ENCODE measurements around the gene SGCA.

Gene SGCA

DNA sequence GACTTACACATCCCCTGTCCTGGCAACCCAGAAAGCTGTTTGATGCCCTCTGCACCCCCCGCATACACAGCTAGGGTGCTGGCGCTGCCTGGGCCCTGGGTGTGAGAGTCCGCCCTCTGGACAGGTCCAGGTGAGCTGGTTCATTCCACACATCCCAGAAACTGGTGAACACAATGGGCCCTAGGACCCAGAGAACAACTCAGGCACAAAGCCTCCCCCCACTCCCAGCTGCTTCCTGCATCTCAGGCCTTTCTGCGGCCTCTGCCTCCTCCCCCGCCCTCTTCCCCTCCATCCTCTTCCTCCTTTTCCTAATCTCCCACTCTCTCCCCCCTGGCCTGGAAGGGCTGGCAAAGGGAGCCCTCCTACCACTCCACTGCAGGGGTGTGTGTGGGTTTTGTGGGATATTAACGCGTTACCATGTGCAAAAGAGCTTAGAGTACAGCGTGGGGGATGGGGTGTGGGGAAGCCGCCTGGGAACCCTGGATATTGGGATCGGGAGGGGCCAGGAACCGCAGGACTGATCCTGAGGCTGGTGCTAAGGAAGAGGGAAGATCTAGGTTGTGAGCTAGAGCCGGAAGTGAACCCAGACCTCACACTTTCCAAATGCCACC is 13.8 kb upstream of the SGCA start (continued):
- TF ChIP-seq ZBTB21 (tag by site-specific recombination; IDR thresholded peaks at IDR 0.05) (peak; percentile 67; the same call in 1 of the 2 replicates), ZSCAN30 (tag by site-specific recombination; IDR thresholded peaks at IDR 0.05) (peak; percentile 66; the same call in 1 of the 2 replicates), ZXDB (tag by site-specific recombination; IDR thresholded peaks at IDR 0.05) (peak; percentile 94), PRDM1 (tag by site-specific recombination; IDR thresholded peaks at IDR 0.05) (peak; percentile 5), ZNF629 (tag by site-specific recombination; IDR thresholded peaks at IDR 0.05) (peak; percentile 64), ZBTB17 (tag by site-specific recombination; IDR thresholded peaks at IDR 0.05) (peak; percentile 97), ZNF571 (tag by site-specific recombination; IDR thresholded peaks at IDR 0.05) (no peak), ZNF843 (tag by site-specific recombination; IDR thresholded peaks at IDR 0.05) (0 out of 2 replicates have a peak, but pooled peaks have one; percentile 48), SCRT1 (tag by site-specific recombination; IDR thresholded peaks at IDR 0.05; ENCODE audit: borderline replicate concordance) (no peak), ZNF623 (tag by site-specific recombination; IDR thresholded peaks at IDR 0.05) (no peak; the same call in 1 of the 2 replicates), ZBTB8A (tag by site-specific recombination; IDR thresholded peaks at IDR 0.05) (no peak; the same call in none of the 2 replicates), MYNN (tag by site-specific recombination; IDR thresholded peaks at IDR 0.05; ENCODE audit: borderline replicate concordance) (no peak), ZNF670 (tag by site-specific recombination; IDR thresholded peaks at IDR 0.05; ENCODE audit: low read depth) (no peak), SCRT2 (tag by site-specific recombination; IDR thresholded peaks at IDR 0.05) (no peak), ZNF221 (tag by site-specific recombination; IDR thresholded peaks at IDR 0.05; ENCODE audit: borderline replicate concordance) (no peak), ZNF335 (tag by site-specific recombination; conservative IDR thresholded peaks at IDR 0.05) (no peak), ZNF174 (tag by site-specific recombination; IDR thresholded peaks at IDR 0.05) (no peak), ZNF558 (tag by site-specific recombination; IDR thresholded peaks at IDR 0.05) (peak; percentile 52; the same call in 1 of the 2 replicates), MEIS1 (CRISPR knock-in tag; IDR thresholded peaks at IDR 0.05; ENCODE audit: borderline replicate concordance) (no peak), ZBTB20 (tag by site-specific recombination; IDR thresholded peaks at IDR 0.05) (peak; percentile 83), GLI2 (tag by site-specific recombination; IDR thresholded peaks at IDR 0.05; ENCODE audit: borderline replicate concordance, low read depth) (no peak), GLI4 (tag by site-specific recombination; IDR thresholded peaks at IDR 0.05) (0 out of 2 replicates have a peak, but pooled peaks have one; percentile 66), ZNF596 (tag by site-specific recombination; IDR thresholded peaks at IDR 0.05) (no peak)
- TF ChIP-seq, protein P1, sequence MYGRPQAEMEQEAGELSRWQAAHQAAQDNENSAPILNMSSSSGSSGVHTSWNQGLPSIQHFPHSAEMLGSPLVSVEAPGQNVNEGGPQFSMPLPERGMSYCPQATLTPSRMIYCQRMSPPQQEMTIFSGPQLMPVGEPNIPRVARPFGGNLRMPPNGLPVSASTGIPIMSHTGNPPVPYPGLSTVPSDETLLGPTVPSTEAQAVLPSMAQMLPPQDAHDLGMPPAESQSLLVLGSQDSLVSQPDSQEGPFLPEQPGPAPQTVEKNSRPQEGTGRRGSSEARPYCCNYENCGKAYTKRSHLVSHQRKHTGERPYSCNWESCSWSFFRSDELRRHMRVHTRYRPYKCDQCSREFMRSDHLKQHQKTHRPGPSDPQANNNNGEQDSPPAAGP (tag by site-specific recombination; IDR thresholded peaks at IDR 0.05) = peak; percentile 80
- TF ChIP-seq, protein P2, sequence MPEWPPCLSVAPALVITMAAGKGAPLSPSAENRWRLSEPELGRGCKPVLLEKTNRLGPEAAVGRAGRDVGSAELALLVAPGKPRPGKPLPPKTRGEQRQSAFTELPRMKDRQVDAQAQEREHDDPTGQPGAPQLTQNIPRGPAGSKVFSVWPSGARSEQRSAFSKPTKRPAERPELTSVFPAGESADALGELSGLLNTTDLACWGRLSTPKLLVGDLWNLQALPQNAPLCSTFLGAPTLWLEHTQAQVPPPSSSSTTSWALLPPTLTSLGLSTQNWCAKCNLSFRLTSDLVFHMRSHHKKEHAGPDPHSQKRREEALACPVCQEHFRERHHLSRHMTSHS (tag by site-specific recombination; IDR thresholded peaks at IDR 0.05) = no peak
- TF ChIP-seq, protein P3, sequence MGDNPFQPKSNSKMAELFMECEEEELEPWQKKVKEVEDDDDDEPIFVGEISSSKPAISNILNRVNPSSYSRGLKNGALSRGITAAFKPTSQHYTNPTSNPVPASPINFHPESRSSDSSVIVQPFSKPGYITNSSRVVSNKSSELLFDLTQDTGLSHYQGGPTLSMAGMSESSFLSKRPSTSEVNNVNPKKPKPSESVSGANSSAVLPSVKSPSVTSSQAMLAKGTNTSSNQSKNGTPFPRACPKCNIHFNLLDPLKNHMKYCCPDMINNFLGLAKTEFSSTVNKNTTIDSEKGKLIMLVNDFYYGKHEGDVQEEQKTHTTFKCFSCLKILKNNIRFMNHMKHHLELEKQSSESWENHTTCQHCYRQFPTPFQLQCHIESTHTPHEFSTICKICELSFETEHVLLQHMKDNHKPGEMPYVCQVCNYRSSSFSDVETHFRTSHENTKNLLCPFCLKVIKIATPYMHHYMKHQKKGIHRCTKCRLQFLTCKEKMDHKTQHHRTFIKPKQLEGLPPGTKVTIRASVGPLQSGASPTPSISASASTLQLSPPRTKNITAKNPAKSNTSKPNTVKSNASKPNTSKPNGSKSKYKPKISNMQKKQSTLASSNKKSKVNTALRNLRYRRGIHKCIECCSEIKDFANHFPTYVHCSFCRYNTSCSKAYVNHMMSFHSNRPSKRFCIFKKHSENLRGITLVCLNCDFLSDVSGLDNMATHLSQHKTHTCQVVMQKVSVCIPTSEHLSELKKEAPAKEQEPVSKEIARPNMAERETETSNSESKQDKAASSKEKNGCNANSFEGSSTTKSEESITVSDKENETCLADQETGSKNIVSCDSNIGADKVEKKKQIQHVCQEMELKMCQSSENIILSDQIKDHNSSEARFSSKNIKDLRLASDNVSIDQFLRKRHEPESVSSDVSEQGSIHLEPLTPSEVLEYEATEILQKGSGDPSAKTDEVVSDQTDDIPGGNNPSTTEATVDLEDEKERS (tag by site-specific recombination; IDR thresholded peaks at IDR 0.05) = no peak; the same call in 1 of the 2 replicates
- TF ChIP-seq, protein P4, sequence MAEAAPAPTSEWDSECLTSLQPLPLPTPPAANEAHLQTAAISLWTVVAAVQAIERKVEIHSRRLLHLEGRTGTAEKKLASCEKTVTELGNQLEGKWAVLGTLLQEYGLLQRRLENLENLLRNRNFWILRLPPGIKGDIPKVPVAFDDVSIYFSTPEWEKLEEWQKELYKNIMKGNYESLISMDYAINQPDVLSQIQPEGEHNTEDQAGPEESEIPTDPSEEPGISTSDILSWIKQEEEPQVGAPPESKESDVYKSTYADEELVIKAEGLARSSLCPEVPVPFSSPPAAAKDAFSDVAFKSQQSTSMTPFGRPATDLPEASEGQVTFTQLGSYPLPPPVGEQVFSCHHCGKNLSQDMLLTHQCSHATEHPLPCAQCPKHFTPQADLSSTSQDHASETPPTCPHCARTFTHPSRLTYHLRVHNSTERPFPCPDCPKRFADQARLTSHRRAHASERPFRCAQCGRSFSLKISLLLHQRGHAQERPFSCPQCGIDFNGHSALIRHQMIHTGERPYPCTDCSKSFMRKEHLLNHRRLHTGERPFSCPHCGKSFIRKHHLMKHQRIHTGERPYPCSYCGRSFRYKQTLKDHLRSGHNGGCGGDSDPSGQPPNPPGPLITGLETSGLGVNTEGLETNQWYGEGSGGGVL (tag by site-specific recombination; IDR thresholded peaks at IDR 0.05) = peak; percentile 99
- TF ChIP-seq, protein P5, sequence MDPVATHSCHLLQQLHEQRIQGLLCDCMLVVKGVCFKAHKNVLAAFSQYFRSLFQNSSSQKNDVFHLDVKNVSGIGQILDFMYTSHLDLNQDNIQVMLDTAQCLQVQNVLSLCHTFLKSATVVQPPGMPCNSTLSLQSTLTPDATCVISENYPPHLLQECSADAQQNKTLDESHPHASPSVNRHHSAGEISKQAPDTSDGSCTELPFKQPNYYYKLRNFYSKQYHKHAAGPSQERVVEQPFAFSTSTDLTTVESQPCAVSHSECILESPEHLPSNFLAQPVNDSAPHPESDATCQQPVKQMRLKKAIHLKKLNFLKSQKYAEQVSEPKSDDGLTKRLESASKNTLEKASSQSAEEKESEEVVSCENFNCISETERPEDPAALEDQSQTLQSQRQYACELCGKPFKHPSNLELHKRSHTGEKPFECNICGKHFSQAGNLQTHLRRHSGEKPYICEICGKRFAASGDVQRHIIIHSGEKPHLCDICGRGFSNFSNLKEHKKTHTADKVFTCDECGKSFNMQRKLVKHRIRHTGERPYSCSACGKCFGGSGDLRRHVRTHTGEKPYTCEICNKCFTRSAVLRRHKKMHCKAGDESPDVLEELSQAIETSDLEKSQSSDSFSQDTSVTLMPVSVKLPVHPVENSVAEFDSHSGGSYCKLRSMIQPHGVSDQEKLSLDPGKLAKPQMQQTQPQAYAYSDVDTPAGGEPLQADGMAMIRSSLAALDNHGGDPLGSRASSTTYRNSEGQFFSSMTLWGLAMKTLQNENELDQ (tag by site-specific recombination; IDR thresholded peaks at IDR 0.05; ENCODE audit: low read depth) = no peak
- TF ChIP-seq, protein P6, sequence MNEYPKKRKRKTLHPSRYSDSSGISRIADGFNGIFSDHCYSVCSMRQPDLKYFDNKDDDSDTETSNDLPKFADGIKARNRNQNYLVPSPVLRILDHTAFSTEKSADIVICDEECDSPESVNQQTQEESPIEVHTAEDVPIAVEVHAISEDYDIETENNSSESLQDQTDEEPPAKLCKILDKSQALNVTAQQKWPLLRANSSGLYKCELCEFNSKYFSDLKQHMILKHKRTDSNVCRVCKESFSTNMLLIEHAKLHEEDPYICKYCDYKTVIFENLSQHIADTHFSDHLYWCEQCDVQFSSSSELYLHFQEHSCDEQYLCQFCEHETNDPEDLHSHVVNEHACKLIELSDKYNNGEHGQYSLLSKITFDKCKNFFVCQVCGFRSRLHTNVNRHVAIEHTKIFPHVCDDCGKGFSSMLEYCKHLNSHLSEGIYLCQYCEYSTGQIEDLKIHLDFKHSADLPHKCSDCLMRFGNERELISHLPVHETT (tag by site-specific recombination; IDR thresholded peaks at IDR 0.05) = peak; percentile 75; the same call in 1 of the 2 replicates
